GM19438 (cell line): ENCODE results near the gene PCSK6.

Experiments used
- ATAC-seq: cut with Tn5 transposase; IDR thresholded peaks from one replicate; pipeline ENCODE4 v1.9.1; 2021; ENCODE audit warnings: low read depth; ENCODE audit not compliant: unreplicated experiment

PCSK6 gene

DNA sequence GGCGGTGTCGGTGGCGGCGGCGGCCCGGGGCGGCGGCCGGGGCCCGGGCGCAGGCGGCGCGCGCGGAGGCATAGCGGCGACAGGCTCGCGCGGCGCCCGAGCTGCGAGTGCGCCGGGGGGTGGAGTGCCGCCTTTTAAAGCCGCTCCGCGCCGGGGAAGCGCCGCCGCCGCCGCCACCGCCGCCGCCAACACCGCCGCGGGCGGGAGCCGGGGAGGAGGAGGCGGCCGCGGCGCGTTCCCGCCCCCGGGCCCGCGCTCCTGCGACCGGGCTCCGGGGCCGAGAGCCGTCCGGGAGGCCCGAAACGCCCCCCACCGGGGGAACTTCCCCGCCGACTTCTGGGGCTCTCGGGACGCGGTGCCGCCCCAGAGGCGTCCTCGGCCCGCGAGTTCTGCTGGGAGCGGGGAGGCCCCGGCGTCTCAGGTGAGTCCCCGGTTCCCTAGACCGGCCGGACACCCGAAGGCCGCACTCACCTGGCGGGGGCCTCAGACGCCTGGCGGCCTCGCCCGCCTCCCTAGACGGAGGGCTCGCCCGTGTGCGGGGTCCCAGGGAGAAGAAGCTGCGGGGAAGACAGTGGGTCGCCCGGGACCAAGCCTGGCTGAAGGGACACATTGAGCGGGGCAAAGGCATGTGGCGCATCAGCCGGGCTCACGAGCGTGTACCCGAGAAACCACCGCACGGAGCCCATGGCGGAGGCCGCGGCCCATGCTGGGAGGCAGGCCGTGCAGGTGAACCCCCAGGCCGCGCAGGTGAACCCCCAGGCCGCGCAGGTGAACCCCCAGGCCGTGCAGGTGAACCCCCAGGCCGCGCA lies at the start of gene PCSK6:
TSS of gene PCSK6 (minus strand) at position 109 of the 809 bp plus-strand sequence. CDS start at position 72, 37 bp downstream.
- ATAC-seq = no peak

DNA sequence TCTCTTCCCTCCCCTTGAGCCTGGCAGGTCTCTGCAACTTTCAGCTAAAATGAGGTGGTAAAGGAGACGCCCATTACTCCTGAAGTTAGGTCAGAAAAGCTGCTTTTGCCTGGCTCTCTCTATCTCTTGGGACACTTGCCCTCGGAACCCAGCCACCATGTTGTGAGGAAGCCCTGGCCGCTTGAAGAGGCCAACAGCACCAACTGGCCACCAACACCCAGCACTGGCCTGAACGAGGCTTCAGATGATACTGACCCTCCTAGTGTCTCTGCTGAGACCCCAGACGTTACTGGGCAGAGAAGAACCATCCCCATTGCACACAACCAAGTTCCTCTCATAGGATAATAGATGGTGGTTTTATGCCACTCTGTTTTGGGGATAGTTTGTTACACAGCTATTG lies 49.5 kb upstream of the PCSK6 start:
- ATAC-seq = no peak

- ATAC-seq = no peak
Measured at GRCh38 chr15:101538177-101538576, 48.7 kb upstream of the PCSK6 start.

DNA sequence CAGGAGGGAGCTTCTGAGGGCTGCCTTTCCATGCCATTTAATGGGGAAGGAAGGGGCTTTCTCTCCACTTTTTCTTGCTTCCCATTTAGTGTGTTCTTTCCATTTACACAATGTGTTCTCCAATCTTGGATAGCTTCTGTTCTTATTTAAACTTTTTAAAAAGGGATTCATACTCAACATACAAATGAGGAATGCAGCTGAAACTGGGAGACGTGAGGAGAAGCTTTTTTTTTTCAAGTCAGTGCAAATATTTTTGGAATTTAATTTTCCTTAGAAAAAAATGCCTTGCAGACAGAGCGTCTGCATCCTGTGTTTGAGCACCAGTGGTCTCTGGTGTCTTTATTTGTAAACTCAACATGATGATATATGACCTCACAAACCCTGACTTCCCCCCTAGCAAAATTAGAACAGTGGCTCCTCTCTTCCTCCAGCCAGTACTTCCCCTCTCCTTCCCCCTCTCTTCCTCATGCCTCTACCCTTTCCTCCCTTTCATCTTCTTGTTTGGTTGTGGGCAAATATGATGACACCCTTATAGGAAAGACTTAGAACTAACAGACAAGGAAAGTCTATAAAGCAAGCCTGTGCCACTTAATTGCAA lies 48.1 kb upstream of the PCSK6 start:
- no peak for ATAC-seq

DNA sequence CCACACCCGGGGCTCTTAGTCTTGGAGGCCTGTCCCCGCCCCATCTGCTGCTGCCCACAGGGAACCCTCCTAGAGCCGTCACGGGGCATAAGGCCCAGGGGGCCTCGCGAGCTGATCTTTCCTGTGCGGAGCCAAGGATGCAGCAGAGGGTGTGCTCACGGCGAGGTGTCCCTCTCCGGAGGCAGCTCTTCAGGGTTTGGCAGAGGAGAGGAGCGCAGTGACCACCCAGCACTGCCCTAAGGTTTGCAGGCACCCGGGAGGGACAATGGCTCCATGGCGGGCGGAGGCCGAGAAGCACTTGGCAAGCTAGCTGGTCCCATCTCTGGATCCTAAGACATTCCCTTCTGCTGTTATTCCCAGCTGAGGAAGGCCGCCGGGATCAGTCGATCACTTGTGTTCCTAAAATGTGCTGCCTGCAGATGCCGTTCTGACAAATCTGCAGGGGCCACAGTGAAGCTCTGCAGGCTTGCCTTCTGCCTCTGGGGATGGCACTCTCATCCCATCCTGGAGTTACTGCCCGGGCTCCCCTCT lies 47.4 kb upstream of the PCSK6 start:
- ATAC-seq = no peak

DNA sequence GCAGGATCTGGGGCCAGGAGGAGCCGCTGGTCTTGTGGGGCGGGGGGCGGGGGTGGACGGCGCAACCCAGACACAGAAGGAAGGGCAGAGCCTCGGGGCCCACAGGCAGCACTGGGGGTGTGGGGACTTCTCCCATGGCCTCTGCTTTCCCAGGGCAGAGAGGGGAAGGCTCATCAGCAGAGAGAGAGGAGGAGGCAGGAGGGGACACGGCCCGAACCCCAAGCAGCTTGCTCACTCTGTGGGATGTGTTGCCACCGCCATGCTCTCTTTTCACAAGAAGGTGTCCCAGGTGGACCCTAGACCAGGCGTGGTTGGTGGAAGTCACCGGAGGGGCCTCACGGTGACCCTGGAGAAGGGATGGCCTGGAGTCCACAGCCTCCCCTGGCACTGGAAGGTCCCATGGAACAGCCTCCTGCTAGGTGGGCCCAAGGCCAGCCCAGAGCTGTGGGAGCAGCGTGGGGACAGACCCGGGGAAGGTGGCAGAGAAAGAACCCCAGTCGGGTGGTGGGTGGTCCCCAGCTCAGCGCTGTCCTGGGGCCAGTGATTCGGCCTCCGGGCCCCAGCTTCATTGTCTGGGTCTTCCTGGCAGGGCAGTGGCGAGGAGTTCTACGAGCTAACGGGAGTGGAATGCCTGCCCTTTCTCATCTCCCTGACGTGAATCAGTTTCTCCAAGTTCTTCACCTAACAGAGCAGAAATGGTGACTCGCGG lies 46.8 kb upstream of the PCSK6 start:
- no peak for ATAC-seq

DNA sequence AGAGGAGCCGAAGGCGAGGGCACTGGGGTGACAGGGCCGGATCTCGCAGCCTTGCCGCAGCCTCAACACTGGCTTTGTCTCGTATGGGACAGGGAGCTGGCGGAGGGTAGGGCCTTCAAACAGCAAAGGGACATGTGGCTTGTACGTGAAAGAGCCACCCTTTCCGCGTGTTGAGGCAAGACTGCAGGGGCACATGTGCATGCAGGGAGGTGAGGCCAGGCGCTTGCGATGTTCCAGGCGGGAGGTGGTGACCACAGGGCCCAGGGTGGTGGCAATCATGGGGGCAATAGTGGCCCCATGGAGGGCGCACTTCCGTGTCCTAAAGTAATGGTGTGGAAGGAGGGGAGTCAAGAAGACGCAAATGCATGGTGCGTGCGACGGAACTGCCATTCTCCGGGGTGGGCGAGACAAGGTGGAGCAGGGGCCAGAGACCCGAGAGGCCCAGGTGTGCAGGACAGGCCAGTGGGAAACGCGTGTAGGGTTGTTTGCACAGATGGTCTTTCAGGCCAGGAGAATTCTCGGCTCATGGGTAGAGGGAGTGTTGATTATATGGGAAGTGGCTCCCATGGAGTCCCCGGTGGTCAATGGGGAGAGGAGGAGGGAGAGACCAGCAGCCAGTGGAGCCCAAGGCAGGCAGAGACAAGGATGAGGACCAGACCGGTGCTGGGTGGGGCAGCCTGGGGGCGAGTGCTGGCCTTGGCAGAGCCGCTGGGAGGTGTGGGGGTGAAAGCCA lies 45.8 kb upstream of the PCSK6 start:
- no peak for ATAC-seq

GRCh38 chr15:101534376-101534970 lies 45.0 kb upstream of the PCSK6 start:
- ATAC-seq = no peak

DNA sequence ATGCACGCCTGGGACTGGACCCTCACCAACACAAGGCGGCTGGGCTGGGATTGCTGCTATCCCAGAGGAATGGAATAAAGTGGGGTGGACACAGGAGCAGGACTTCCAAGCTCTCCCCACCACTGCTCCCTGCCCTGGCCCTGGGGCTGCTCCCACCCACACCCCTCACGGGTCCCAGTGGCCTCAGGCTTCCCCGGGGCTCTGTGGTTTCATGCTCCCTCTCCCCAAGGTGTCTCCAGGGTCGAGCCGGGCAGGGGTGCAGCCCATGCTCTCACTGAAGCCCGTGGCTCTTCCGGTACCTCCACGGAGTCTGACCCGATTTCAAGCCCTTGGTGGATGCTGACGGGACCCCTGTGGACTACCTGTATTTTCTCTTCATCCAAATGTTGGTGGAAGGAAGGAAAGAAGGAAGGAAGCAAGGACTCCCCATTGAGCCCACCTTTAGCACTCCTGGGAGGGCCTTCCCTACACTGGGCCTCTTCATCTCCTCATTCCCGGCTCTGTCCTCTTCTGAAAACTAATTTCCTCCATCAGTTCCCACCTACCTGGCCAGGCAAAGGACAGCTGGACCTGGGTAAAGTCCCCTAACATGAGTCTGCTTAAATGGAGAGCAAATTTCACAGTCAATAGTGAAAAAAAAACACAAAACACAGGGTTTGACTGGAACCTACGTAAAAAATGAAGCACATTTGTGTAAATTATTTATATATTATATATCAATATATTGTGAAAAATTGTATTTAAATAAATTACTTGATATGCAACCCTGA lies 44.0 kb upstream of the PCSK6 start:
- no peak for ATAC-seq

- ATAC-seq = no peak
Measured at GRCh38 chr15:101532865-101533264, 43.4 kb upstream of the PCSK6 start.

DNA sequence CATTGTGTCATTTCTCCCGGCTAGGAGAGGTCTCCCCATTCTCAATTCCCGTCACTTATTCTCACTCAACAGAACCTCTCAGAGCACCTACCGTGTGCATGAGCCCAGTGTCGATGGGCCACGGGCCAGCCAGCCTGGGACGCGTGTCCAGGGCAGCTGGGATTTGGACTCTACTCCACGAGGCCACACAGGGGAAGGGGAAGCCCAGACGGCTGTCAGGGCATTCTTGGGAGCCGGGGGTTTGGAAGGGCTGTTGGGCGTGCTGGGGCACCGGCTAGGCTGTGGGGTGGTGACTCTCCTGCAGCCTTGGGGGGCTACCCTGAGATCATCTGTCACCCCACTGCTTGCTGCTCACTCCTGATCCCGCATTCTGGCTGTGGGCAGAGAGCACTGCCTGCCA lies 41.7 kb upstream of the PCSK6 start:
- no peak for ATAC-seq

GRCh38 chr15:101530224-101530958 lies 40.9 kb upstream of the PCSK6 start:
- ATAC-seq = no peak

- ATAC-seq = no peak
Measured at GRCh38 chr15:101528917-101529299, 39.4 kb upstream of the PCSK6 start.

DNA sequence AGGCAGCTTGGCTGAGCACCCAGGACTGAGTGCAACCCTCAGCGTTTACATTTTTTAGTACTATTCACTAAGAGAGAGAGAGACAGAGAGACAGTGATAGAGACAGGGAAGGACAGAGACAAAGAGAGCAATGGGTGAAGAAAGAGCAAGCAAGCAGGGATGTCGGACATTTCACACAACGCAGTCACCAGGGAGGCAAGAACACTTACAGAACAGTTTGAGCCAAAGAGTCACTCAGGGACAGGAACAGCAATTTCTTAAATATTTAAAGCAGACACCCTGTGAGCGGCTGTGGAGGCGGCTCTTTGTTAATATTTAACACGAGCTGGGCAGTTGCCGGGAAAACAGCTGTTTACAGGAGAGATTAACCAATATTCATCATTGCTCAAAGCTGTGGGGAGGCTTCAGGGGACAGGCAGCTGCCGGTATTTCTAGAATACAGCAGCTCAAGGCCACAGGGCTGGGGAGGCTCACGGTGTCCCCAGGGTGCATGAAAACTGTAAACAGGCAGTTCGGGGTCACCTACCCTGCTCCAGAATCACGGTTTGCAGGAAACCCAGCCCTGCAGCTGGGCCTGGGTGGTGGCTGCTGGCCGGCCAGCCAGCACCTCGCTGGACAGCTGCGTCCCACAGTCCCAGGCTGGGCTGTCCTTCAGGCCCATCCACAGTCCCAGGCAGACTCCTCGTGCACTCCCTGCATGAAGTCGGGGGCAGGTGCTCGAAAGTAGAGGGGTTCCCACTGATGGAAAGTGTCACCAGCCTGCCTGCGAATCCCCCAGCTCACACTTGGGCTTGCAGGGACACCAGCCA lies 38.8 kb upstream of the PCSK6 start:
- ATAC-seq = peak; percentile 69

GRCh38 chr15:101526890-101527289 lies 37.4 kb upstream of the PCSK6 start:
- no peak for ATAC-seq

GRCh38 chr15:101526442-101526841 lies 36.9 kb upstream of the PCSK6 start:
- no peak for ATAC-seq

- ATAC-seq = no peak
Measured at GRCh38 chr15:101526021-101526420, 36.5 kb upstream of the PCSK6 start.

GRCh38 chr15:101525087-101525669 lies 35.7 kb upstream of the PCSK6 start:
- no peak for ATAC-seq
